HG03196 (cell line): Measurements from ENCODE around the gene GALNT9.
"Not testable (repeated sequence)": the region's sequence is repeated elsewhere in the genome, so short reads cannot be mapped to it uniquely, and the experiment has no call there.

Experiments used
- ATAC-seq: cut with Tn5 transposase; IDR thresholded peaks from one replicate; pipeline ENCODE4 v1.9.1; 2021; ENCODE audit not compliant: unreplicated experiment

The GALNT9 gene

GRCh38 chr12:132202929-132203721 lies 126.3 kb downstream of the GALNT9 start:
- no peak for ATAC-seq

- no peak for ATAC-seq
These were observed 127.8 kb downstream of the GALNT9 start for GRCh38 chr12:132201391-132202120.

GRCh38 chr12:132200800-132201199 lies 128.6 kb downstream of the GALNT9 start:
- ATAC-seq: no peak

GRCh38 chr12:132199526-132200319 lies 129.7 kb downstream of the GALNT9 start:
- no peak for ATAC-seq

GRCh38 chr12:132199101-132199500 lies 130.3 kb downstream of the GALNT9 start:
- ATAC-seq: no peak

- ATAC-seq: no peak
These were observed 131.6 kb downstream of the GALNT9 start for GRCh38 chr12:132197581-132198354.

- ATAC-seq: no peak
These were observed 132.5 kb downstream of the GALNT9 start for GRCh38 chr12:132196873-132197390.

- ATAC-seq: no peak
These were observed 133.1 kb downstream of the GALNT9 start for GRCh38 chr12:132196038-132196872.

GRCh38 chr12:132195242-132195641 lies 134.1 kb downstream of the GALNT9 start:
- ATAC-seq: not testable (repeated sequence)

GRCh38 chr12:132194556-132194955 lies 134.8 kb downstream of the GALNT9 start:
- ATAC-seq: no peak

- ATAC-seq: no peak
These were observed 135.3 kb downstream of the GALNT9 start for GRCh38 chr12:132194056-132194455.

GRCh38 chr12:132191715-132192553 lies 137.5 kb downstream of the GALNT9 start:
- no peak for ATAC-seq

GRCh38 chr12:132190834-132191500 lies 138.4 kb downstream of the GALNT9 start:
- no peak for ATAC-seq

- peak; percentile 24 for ATAC-seq
These were observed 139.2 kb downstream of the GALNT9 start for GRCh38 chr12:132190012-132190755.

GRCh38 chr12:132189378-132190011 lies 139.9 kb downstream of the GALNT9 start:
- ATAC-seq: peak; percentile 92

GRCh38 chr12:132188916-132189325 lies 140.5 kb downstream of the GALNT9 start:
- no peak for ATAC-seq

- ATAC-seq: no peak
These were observed 140.9 kb downstream of the GALNT9 start for GRCh38 chr12:132188451-132188901.
